Activated T-cell treated with anti-CD3 and anti-CD28 coated beads for 48 hours (primary cell): ENCODE results near the gene EFCC1.

Experiments
- DNase-seq: peaks from one replicate; pipeline ENCODE4 v3.0.0-alpha.2; 2020; ENCODE audit warnings: low read depth

EFCC1 gene

GRCh38 chr3:128994581-128995546 lies 6.2 kb upstream of the EFCC1 start:
- no peak for DNase-seq

- DNase-seq, result no peak
Observed at GRCh38 chr3:128995737-128996136, 5.4 kb upstream of the EFCC1 start.

GRCh38 chr3:128996200-128996599 lies 4.9 kb upstream of the EFCC1 start:
- no peak for DNase-seq

GRCh38 chr3:128996726-128997125 lies 4.4 kb upstream of the EFCC1 start:
- DNase-seq, result no peak

- no peak for DNase-seq
Observed at GRCh38 chr3:128997486-128998133, 3.5 kb upstream of the EFCC1 start.

- no peak for DNase-seq
Observed at GRCh38 chr3:128998561-128998960, 2.5 kb upstream of the EFCC1 start.

- DNase-seq, result no peak
Observed at GRCh38 chr3:128999102-128999501, 2.0 kb upstream of the EFCC1 start.

- DNase-seq, result no peak
Observed at GRCh38 chr3:129000742-129001100, 383 bp upstream of the EFCC1 start.

- peak; percentile 54 for DNase-seq
Observed at GRCh38 chr3:129001806-129002572, 885 bp downstream of the EFCC1 start.

- DNase-seq, result no peak
Observed at GRCh38 chr3:129002573-129003569, 1.8 kb downstream of the EFCC1 start.

GRCh38 chr3:129003578-129004112 lies 2.5 kb downstream of the EFCC1 start:
- peak; percentile 44 for DNase-seq

- DNase-seq, result no peak
Observed at GRCh38 chr3:129004639-129005295, 3.7 kb downstream of the EFCC1 start.

- DNase-seq, result no peak
Observed at GRCh38 chr3:129005526-129006303, 4.6 kb downstream of the EFCC1 start.

GRCh38 chr3:129006864-129007263 lies 5.8 kb downstream of the EFCC1 start:
- DNase-seq, result no peak

- DNase-seq, result no peak
Observed at GRCh38 chr3:129007792-129008191, 6.7 kb downstream of the EFCC1 start.

- no peak for DNase-seq
Observed at GRCh38 chr3:129009266-129009665, 8.2 kb downstream of the EFCC1 start.

GRCh38 chr3:129010310-129010956 lies 9.3 kb downstream of the EFCC1 start:
- DNase-seq, result no peak

GRCh38 chr3:129013491-129013891 lies 12.4 kb downstream of the EFCC1 start:
- no peak for DNase-seq

GRCh38 chr3:129014148-129014547 lies 13.0 kb downstream of the EFCC1 start:
- DNase-seq, result no peak
